ENCODE data around the gene RNF151.

RNF151 gene

DNA sequence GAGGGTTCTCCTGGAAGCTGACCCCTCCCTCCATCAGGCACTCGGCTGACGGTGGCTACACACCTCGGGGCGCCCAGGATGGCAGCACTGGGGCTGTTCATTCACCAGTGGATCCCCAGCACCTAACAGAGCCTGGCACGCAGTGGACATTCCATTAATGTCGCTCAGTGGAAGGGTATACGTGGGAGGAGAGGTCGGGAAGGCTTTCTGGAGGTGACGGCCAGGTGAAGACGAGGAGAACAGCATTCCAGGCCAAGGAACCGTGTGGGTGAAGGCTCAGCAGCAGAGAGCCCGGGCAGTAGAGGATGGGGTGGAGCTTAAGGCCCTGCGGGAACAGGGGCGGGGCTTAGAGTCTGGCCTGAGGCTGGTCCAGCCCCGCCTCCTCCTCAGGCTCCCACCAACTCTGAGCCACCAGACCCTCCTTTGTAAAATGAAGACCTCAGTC is 45.9 kb upstream of the RNF151 start:
- no peak for DNase-seq (ENCODE audit: low read depth, low spot score)
- TF ChIP-seq, protein P1, sequence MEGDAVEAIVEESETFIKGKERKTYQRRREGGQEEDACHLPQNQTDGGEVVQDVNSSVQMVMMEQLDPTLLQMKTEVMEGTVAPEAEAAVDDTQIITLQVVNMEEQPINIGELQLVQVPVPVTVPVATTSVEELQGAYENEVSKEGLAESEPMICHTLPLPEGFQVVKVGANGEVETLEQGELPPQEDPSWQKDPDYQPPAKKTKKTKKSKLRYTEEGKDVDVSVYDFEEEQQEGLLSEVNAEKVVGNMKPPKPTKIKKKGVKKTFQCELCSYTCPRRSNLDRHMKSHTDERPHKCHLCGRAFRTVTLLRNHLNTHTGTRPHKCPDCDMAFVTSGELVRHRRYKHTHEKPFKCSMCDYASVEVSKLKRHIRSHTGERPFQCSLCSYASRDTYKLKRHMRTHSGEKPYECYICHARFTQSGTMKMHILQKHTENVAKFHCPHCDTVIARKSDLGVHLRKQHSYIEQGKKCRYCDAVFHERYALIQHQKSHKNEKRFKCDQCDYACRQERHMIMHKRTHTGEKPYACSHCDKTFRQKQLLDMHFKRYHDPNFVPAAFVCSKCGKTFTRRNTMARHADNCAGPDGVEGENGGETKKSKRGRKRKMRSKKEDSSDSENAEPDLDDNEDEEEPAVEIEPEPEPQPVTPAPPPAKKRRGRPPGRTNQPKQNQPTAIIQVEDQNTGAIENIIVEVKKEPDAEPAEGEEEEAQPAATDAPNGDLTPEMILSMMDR (IDR thresholded peaks at IDR 0.05; ENCODE audit: insufficient read depth, low read length, missing control alignments), result no peak
- no peak overlapping the region for H3K4me3 ChIP-seq (ENCODE audit: low read depth, low read length)
- CTCF ChIA-PET, result interaction anchor here (2.6 kb wide), 1 partner anchor 9 kb away, joined by 11 read pairs; no protein-coding TSS in a partner anchor
- POLR2A ChIA-PET, result no interaction called here

DNA sequence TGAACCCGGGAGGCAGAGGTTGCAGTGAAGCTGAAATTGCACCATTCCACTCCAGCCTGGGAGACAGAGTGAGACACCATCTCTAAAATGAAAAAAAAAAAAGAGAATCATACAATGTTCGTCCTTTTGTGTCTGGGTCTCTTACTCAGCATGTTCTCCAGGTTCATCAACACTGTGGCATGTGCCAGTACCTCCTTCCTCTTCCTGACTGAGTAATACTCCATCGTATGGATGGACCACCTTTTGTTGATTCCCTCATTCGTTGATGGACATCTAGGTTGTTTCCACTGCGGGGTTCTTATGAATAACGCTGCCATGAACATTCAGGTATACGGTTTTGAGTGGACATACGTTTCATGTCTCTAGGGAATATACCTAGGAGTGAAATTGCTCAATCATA is 44.3 kb upstream of the RNF151 start:
- ChIA-PET CTCF (interaction anchor here (1.4 to 1.7 kb wide), 2 partner anchors 57 to 81 kb away, joined by 3 to 8 read pairs; no protein-coding TSS in a partner anchor), POLR2A (no interaction called here)
- DNase-seq (ENCODE audit: low read depth, low spot score), result no peak

DNA sequence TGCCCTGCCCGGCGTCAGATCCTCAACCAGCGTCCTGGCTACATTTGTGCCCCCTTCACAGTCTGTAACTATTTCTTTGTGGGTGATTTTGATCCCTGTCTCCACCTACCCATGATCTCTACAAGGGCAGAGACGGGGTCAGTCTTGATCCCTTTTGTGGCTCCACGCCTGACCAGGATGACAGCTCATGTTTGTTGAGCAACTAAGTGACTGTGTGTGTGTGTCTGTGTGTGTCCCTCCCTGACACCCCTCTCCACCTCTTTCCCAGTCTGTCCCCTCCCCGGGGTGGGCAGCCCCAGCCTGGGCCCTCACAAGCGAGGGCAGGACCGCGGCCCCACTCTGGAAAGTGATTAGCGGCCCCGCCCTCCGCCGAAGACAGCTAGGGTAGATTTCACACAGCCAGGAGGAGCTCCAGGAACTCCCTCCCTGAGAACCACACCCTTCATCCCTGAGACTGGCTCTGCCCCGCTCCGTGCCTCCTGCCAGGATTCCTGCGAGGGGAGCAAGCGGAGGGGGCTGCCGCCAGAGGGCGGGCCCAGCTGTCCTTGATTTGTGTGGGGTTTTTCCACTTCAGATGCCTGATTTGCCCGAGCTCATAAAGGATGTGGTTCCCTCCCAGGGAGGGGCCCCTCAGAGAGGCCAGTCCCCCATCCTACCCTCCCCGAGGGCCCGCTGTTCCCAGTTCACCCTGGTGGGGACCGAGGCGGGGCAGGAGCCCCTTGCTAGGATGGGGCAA is 43.2 kb upstream of the RNF151 start:
- ChIA-PET CTCF (interaction anchor here (0.9 to 1.9 kb wide), 7 partner anchors 11 to 82 kb away, joined by 3 to 8 read pairs (median 3); no protein-coding TSS in a partner anchor), POLR2A (no interaction called here)
- TF ChIP-seq, protein P1 (IDR thresholded peaks at IDR 0.05; ENCODE audit: insufficient read depth, low read length, missing control alignments), result peak; percentile 30
- H3K4me3 ChIP-seq (ENCODE audit: low read depth, low read length), result no peak overlapping the region
- no peak for DNase-seq (ENCODE audit: low read depth, low spot score)

More for the DNA sequence above, 44.3 kb upstream of the RNF151 start:
- TF ChIP-seq, protein P1 (IDR thresholded peaks at IDR 0.05; ENCODE audit: insufficient read depth, low read length, missing control alignments), result no peak
- no peak overlapping the region for H3K4me3 ChIP-seq (ENCODE audit: low read depth, low read length)

DNA sequence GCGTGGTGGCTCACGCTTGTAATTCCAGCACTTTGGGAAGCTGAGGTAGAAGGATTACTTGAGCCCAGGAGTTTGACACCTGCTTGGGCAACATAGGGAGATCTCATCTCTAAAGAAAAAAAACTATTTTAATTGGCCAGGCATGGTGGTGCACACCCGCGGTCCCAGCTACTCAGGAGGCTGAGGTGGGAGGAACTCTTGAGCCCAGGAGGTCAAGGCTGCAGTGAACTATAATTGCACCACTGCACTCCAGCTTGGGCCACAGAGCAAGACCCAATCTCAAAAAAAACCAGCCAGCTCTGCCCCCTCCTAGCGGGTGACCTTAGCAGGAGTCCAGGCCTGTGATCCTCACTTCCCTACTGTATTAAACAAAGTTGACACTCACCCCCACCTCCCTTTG is 42.6 kb upstream of the RNF151 start:
- DNase-seq (ENCODE audit: low read depth, low spot score), result no peak
- POLR2A ChIA-PET, result no interaction called here
- CTCF ChIA-PET, result interaction anchor here (0.9 to 1.9 kb wide), 5 partner anchors 12 to 71 kb away, joined by 3 to 8 read pairs (median 5); no protein-coding TSS in a partner anchor
- TF ChIP-seq, protein P1 (IDR thresholded peaks at IDR 0.05; ENCODE audit: insufficient read depth, low read length, missing control alignments), result no peak
- no peak overlapping the region for H3K4me3 ChIP-seq (ENCODE audit: low read depth, low read length)

DNA sequence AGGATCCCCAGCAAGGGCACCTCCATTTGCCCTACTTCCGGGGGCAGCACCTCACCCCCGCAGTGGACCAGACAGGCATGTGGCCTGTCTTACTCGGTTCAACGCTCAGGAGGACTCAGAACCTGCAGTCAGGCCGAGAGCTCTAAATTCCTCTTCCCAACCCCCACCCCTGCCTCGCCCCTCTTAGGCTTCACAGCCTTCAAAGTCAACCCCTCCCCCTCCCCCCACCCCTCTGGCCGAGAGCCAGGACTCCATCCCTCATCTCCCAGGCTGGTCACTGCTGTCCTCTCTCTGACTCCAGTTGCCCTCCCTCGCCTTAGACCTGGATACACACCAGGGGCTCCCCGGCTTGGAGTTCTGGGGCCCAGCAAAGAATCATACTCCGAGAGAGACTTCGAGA is 40.4 kb upstream of the RNF151 start:
- H3K4me3 ChIP-seq (ENCODE audit: low read depth, low read length), result no peak overlapping the region
- no peak for DNase-seq (ENCODE audit: low read depth, low spot score)
- CTCF ChIA-PET, result interaction anchor here (8.4 kb wide), 1 partner anchor 58 kb away, joined by 345 read pairs; the partner anchor contains the start of gene MEIOB
- POLR2A ChIA-PET, result no interaction called here
- TF ChIP-seq, protein P1 (IDR thresholded peaks at IDR 0.05; ENCODE audit: insufficient read depth, low read length, missing control alignments), result no peak

DNA sequence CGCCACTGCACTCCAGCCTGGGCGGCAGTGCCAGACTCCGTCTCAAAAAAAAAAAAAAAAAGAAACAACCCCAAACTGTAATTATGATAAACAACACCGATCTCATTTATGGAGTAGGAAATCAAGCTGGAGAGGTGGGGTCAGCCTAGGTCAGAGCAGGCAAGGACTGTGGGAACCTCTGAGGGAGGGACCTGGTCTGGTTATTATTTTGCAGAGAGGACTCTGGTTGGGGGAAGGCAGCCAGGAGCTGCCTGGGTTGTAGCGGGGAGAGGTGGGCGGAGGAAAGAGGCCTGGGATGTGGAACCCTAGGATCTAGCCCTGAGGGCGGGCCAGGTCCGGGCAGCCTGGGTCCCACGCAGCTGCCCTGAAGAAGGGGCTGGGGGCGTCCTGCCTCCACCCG is 37.6 kb upstream of the RNF151 start:
- ChIA-PET POLR2A (interaction anchor here (0.7 to 1.3 kb wide), 4 partner anchors 14 to 620 kb away, joined by 3 read pairs; partner anchors contain the start of genes MSRB1, RPS2 and UBE2I), CTCF (interaction anchor here (0.8 to 8.4 kb wide), 31 partner anchors 8 to 230 kb away, joined by 3 to 345 read pairs (median 6); partner anchors contain the start of genes FAHD1, MEIOB, MSRB1 and NDUFB10)
- TF ChIP-seq, protein P1 (IDR thresholded peaks at IDR 0.05; ENCODE audit: insufficient read depth, low read length, missing control alignments), result no peak
- no peak for DNase-seq (ENCODE audit: low read depth, low spot score)
- H3K4me3 ChIP-seq (ENCODE audit: low read depth, low read length), result peak overlapping the region; percentile 65
